HEK293 (cell line): Measurements from ENCODE around the gene CLMN.

Experiments used
- ZBTB7A ChIP-seq: fragments of 450-650 bp; formaldehyde crosslinking; IDR thresholded peaks from 2 replicates; pipeline ENCODE4 v1.5.1; 2016; ENCODE audit warnings: low read depth, missing biosample characterization, missing genetic modification characterization
- ZNF140 ChIP-seq: fragments of 450-650 bp; formaldehyde crosslinking; IDR thresholded peaks from 2 replicates; pipeline ENCODE4 v1.5.1; 2016; ENCODE audit warnings: missing biosample characterization, missing genetic modification characterization
- ZNF514 ChIP-seq: fragments of 450-650 bp; formaldehyde crosslinking; IDR thresholded peaks from 2 replicates; pipeline ENCODE4 v1.5.1; 2016; ENCODE audit warnings: missing biosample characterization, missing genetic modification characterization
- TF ChIP-seq, protein P1 (sequence below): fragments of 450-650 bp; formaldehyde crosslinking; IDR thresholded peaks from 2 replicates; pipeline ENCODE4 v1.5.1; 2016; ENCODE audit warnings: missing biosample characterization, missing genetic modification characterization

- TF ChIP-seq ZNF140 (tag by site-specific recombination), result no peak
- TF ChIP-seq, protein P1, sequence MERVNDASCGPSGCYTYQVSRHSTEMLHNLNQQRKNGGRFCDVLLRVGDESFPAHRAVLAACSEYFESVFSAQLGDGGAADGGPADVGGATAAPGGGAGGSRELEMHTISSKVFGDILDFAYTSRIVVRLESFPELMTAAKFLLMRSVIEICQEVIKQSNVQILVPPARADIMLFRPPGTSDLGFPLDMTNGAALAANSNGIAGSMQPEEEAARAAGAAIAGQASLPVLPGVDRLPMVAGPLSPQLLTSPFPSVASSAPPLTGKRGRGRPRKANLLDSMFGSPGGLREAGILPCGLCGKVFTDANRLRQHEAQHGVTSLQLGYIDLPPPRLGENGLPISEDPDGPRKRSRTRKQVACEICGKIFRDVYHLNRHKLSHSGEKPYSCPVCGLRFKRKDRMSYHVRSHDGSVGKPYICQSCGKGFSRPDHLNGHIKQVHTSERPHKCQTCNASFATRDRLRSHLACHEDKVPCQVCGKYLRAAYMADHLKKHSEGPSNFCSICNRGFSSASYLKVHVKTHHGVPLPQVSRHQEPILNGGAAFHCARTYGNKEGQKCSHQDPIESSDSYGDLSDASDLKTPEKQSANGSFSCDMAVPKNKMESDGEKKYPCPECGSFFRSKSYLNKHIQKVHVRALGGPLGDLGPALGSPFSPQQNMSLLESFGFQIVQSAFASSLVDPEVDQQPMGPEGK (tag by site-specific recombination), result no peak
- no peak for TF ChIP-seq ZNF514 (tag by site-specific recombination)
- TF ChIP-seq ZBTB7A, result no peak
These were observed 45.4 kb downstream of the CLMN start for GRCh38 chr14:95274279-95274678.
